SK-N-SH (cell line): Measurements from ENCODE around the gene DUSP16. TPM values are rescaled to one million over a fixed set of nuclear protein-coding genes. Genes with fewer than 3 reads are reported as not detected.
"Not testable (repeated sequence)": the region's sequence is repeated elsewhere in the genome, so short reads cannot be mapped to it uniquely, and the experiment has no call there.

Experiments used
- CTCF ChIA-PET: fragments of 300-600, 350-600 bp; formaldehyde crosslinking; extraction: SDS; loops from one replicate; lab custom pipeline; 2021; lab: Yijun Ruan, JAX
- POLR2A ChIA-PET: fragments of 350-600 bp; sonication (Branson Sonifier 250); formaldehyde crosslinking; extraction: SDS; loops from one replicate; lab custom pipeline; 2020; ENCODE audit warnings: antibody characterized with exemption, inconsistent platforms; lab: Yijun Ruan, JAX
- DNase-seq: peaks from one replicate; pipeline ENCODE4 v3.0.0; 2012
- H2AFZ ChIP-seq: fragments of 200-600 bp; sonication (generic); 2 replicates; pipeline ENCODE4 v1.8.1; 2016; ENCODE audit warnings: antibody characterized with exemption, mild to moderate bottlenecking, low read depth
- H3F3A ChIP-seq: fragments of 200-600 bp; sonication (generic); replicated peaks from 2 replicates; pipeline ENCODE3; 2016; ENCODE audit warnings: antibody characterized with exemption, mild to moderate bottlenecking; ENCODE audit not compliant: insufficient read depth
- H3K27ac ChIP-seq, 2 experiments: fragments of 200-500 bp in 1 of 2; fragments of 200-600 bp in 1 of 2; sonication (Bioruptor generic) in 1 of 2; sonication (generic), shearing (Covaris generic) in 1 of 2; 2 replicates each; pipeline versions ENCODE4 v1.5.1 to v1.6.1; 2014 to 2016; ENCODE audit warnings: low read depth in 2 of 2, inconsistent platforms in 1 of 2, low read length in 1 of 2, mild to moderate bottlenecking in 1 of 2, mixed read lengths in 1 of 2
- H3K27me3 ChIP-seq: fragments of 200-600 bp; sonication (generic), shearing (Covaris generic); 2 replicates; pipeline ENCODE4 v1.6.1; 2016; ENCODE audit warnings: mixed run types; ENCODE audit not compliant: insufficient read depth
- H3K36me3 ChIP-seq, 2 experiments: fragments of 200-500 bp in 1 of 2; fragments of 200-600 bp in 1 of 2; sonication (Bioruptor generic) in 1 of 2; sonication (generic) in 1 of 2; replicated peaks in 1 of 2; 2 replicates each; pipeline versions ENCODE3 to v1.5.1; 2014 to 2016; ENCODE audit warnings: low read length in 1 of 2, mild to moderate bottlenecking in 1 of 2; ENCODE audit not compliant: insufficient read depth in 2 of 2, control insufficient read depth in 1 of 2
- H3K4me1 ChIP-seq, 2 experiments: fragments of 200-500 bp in 1 of 2; fragments of 200-600 bp in 1 of 2; sonication (Bioruptor generic) in 1 of 2; sonication (generic), shearing (Covaris generic) in 1 of 2; 2 replicates each; pipeline versions ENCODE4 v1.5.1 to v1.6.1; 2014 to 2016; ENCODE audit warnings: low read depth in 1 of 2, low read length in 1 of 2, mixed run types in 1 of 2; ENCODE audit not compliant: insufficient read depth in 2 of 2, control insufficient read depth in 1 of 2
- H3K4me2 ChIP-seq: fragments of 200-600 bp; sonication (generic), shearing (Covaris generic); 2 replicates; pipeline ENCODE4 v1.6.1; 2017; ENCODE audit warnings: mixed run types
- H3K4me3 ChIP-seq, 2 experiments: fragments of 200-500 bp in 1 of 2; fragments of 200-600 bp in 1 of 2; sonication (Bioruptor generic) in 1 of 2; sonication (generic), shearing (Covaris generic) in 1 of 2; 2 replicates each; pipeline versions ENCODE4 v1.5.1 to v1.8.1; 2014 to 2016; ENCODE audit warnings: low read depth in 2 of 2, inconsistent platforms in 1 of 2, low read length in 1 of 2, mild to moderate bottlenecking in 1 of 2, mixed read lengths in 1 of 2, moderate library complexity in 1 of 2
- H3K79me2 ChIP-seq: fragments of 200-600 bp; sonication (generic); 2 replicates; pipeline ENCODE4 v1.8.1; 2017; ENCODE audit warnings: mild to moderate bottlenecking; ENCODE audit not compliant: insufficient read depth
- H3K9ac ChIP-seq: fragments of 200-600 bp; sonication (generic); 2 replicates; pipeline ENCODE4 v1.6.1; 2017; ENCODE audit warnings: mixed run types
- H3K9me2 ChIP-seq: fragments of 200-600 bp; sonication (generic); 2 replicates; pipeline ENCODE4 v1.6.1; 2017; ENCODE audit warnings: mixed run types
- H3K9me3 ChIP-seq: fragments of 200-600 bp; sonication (generic); 2 replicates; pipeline ENCODE4 v1.6.1; 2017; ENCODE audit warnings: mixed run types, mild to moderate bottlenecking, moderate library complexity
- H4K20me1 ChIP-seq: fragments of 200-600 bp; sonication (generic); 2 replicates; pipeline ENCODE4 v1.6.1; 2017; ENCODE audit warnings: mild to moderate bottlenecking, mixed run types; ENCODE audit not compliant: insufficient read depth
- CHD2 ChIP-seq: fragments of 150-350 bp; IDR thresholded peaks from 2 replicates; pipeline ENCODE4 v1.6.1; 2018; ENCODE audit warnings: low read length; ENCODE audit not compliant: partially characterized antibody
- CTCF ChIP-seq: fragments of 200-600 bp; sonication (generic); IDR thresholded peaks from 2 replicates; pipeline ENCODE4 v1.6.1; 2017; ENCODE audit warnings: antibody characterized with exemption, mild to moderate bottlenecking, moderate library complexity
- ELF1 ChIP-seq: IDR thresholded peaks from 2 replicates; pipeline ENCODE4 v1.4.0; 2012
- GABPA ChIP-seq: IDR thresholded peaks from 2 replicates; pipeline ENCODE4 v1.4.0; 2012; ENCODE audit warnings: low read depth, mild to moderate bottlenecking
- GATA2 ChIP-seq: sonication (generic); formaldehyde crosslinking; IDR thresholded peaks from 2 replicates; pipeline ENCODE4 v1.5.0; 2020; ENCODE audit warnings: mild to moderate bottlenecking, missing genetic modification reagents
- MAX ChIP-seq: IDR thresholded peaks from 2 replicates; pipeline ENCODE4 v1.4.0; 2012; ENCODE audit warnings: low read depth
- MXI1 ChIP-seq: IDR thresholded peaks from 2 replicates; pipeline ENCODE4 v1.6.1; 2012; ENCODE audit warnings: mild to moderate bottlenecking, low read depth, low read length, improper control_type of control experiment
- NFIC ChIP-seq: IDR thresholded peaks from 2 replicates; pipeline ENCODE4 v1.4.0; 2012; ENCODE audit warnings: borderline replicate concordance
- NRF1 ChIP-seq: IDR thresholded peaks from 2 replicates; pipeline ENCODE4 v1.6.1; 2012; ENCODE audit warnings: low read depth, mild to moderate bottlenecking, low read length
- RAD21 ChIP-seq: IDR thresholded peaks from 2 replicates; pipeline ENCODE4 v1.6.1; 2012; ENCODE audit warnings: mild to moderate bottlenecking, low read length
- RFX5 ChIP-seq: IDR thresholded peaks from 2 replicates; pipeline ENCODE4 v1.6.1; 2012; ENCODE audit warnings: mild to moderate bottlenecking, improper control_type of control experiment, low read length
- RXRA ChIP-seq: IDR thresholded peaks from 2 replicates; pipeline ENCODE4 v1.4.0; 2012; ENCODE audit warnings: low read depth, mild to moderate bottlenecking, borderline replicate concordance
- SIN3A ChIP-seq: IDR thresholded peaks from 2 replicates; pipeline ENCODE4 v1.6.1; 2012; ENCODE audit warnings: low read depth, mild to moderate bottlenecking, low read length, moderate library complexity, borderline replicate concordance
- SMC3 ChIP-seq: IDR thresholded peaks from 2 replicates; pipeline ENCODE4 v1.6.1; 2012; ENCODE audit warnings: low read depth, low read length, improper control_type of control experiment
- TCF12 ChIP-seq: IDR thresholded peaks from 2 replicates; pipeline ENCODE4 v1.4.0; 2012
- USF2 ChIP-seq: fragments of 150-350 bp; IDR thresholded peaks from 2 replicates; pipeline ENCODE4 v1.6.1; 2017; ENCODE audit warnings: antibody characterized with exemption, low read length, low read depth, borderline replicate concordance
- WGBS: methylation state at CpG from one replicate; pipeline ENCODE4 v1.1.6; 2017; ENCODE audit warnings: low lambda C conversion rate; 5-methylcytosine and 5-hydroxymethylcytosine counted together
- polyA plus RNA-seq, 3 experiments: library from polyadenylated mRNA; depleted of rRNA; stranded (reverse); fragments of >200 nt; gene quantifications; 2 replicates each; pipeline ENCODE4 v1.2.3, GENCODE V29; 2012

Gene DUSP16
- polyA plus RNA-seq, 1 of the 3 experiments (the other 2 are of a cell fraction) = 7.1 TPM

- Histone ChIP-seq H4K20me1 (no peaks in the 10 kb centered on the region), H3K27me3 (no peaks in the 10 kb centered on the region), H3K4me3 (no peak overlapping the region), H2AFZ (no peak overlapping the region), H3K9me3 (no peaks in the 10 kb centered on the region), H3K4me2 (no peak overlapping the region), H3K27ac (no peak overlapping the region), H3F3A (no peaks in the 10 kb centered on the region), H3K79me2 (peaks cover 6% of the 10 kb centered on the region; the same call in 1 of the 2 replicates), H3K9me2 (no peaks in the 10 kb centered on the region), H3K9ac (no peak overlapping the region), H3K4me1 (peaks cover 0 to 2% of the 10 kb centered on the region in 2 experiments; a peak in 1 of 4 replicates), H3K36me3 (peaks cover 32 to 35% of the 10 kb centered on the region in 2 experiments)
- 90% methylated on average over 4 of the region's 4 CpGs for WGBS
- POLR2A ChIA-PET = no interaction called here
- no peak for DNase-seq
- TF ChIP-seq CTCF (no peak), USF2 (no peak), CHD2 (no peak), GABPA (no peak), RAD21 (no peak), SMC3 (no peak), RXRA (no peak), NFIC (no peak), ELF1 (no peak), NRF1 (no peak), MAX (no peak), GATA2 (CRISPR knock-in tag) (no peak), MXI1 (no peak), RFX5 (no peak), TCF12 (no peak), SIN3A (no peak)
- CTCF ChIA-PET = interaction anchor here (0.8 to 1.2 kb wide), 3 partner anchors 11 to 90 kb away, joined by 3 to 4 read pairs (median 3); no protein-coding TSS in a partner anchor
Measured at GRCh38 chr12:12473223-12473622, 89.4 kb downstream of the DUSP16 start.

- H4K20me1 ChIP-seq, H3K27me3 ChIP-seq, H3K79me2 ChIP-seq, H3K4me1 ChIP-seq, H3K27ac ChIP-seq, H3K4me3 ChIP-seq, H3K4me2 ChIP-seq, H3K9me3 ChIP-seq, DNase-seq, POLR2A ChIA-PET, H3F3A ChIP-seq, H3K9ac ChIP-seq, H2AFZ ChIP-seq, H3K9me2 ChIP-seq: not testable (repeated sequence)
- CTCF ChIA-PET = interaction anchor here (1.2 kb wide), 1 partner anchor 10 kb away, joined by 4 read pairs; no protein-coding TSS in a partner anchor
- peaks cover 26 to 28% of the 10 kb centered on the region in 2 experiments for H3K36me3 ChIP-seq
- 89% methylated on average over 16 of the region's 37 CpGs for WGBS
Measured at GRCh38 chr12:12471982-12472961, 90.4 kb downstream of the DUSP16 start.
